Measurements from ENCODE around the gene PPARD.

PPARD gene

DNA sequence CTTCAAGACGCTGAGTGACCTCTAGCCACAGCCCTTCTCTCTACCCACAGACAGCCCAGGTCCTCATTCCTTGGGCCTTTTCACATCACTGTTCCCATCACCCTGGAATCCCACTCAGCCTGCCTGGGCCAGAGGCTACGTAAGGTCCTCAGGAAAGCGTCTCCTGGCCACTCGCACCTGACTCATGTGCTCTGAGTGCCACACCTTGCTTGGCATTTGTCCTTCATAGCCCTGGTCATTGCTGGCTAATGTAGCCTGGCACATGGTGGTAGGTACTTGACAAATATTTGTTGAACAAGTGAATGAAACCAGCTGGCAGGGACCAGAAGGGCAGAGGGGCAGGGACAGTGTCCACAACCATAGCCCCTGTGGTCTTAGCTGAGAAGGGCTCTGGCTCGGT lies 59.2 kb downstream of the PPARD start:
- H3K4me1 Mint-ChIP-seq, result peaks cover 38% of the 10 kb centered on the region
- H3K27ac Mint-ChIP-seq, result peak overlapping the region; percentile 52
- H3K4me3 Mint-ChIP-seq, result no peak overlapping the region
- H3K36me3 Mint-ChIP-seq, result peaks cover 4% of the 10 kb centered on the region
- no peaks in the 10 kb centered on the region for H3K27me3 Mint-ChIP-seq
- H3K9me3 Mint-ChIP-seq, result no peaks in the 10 kb centered on the region

GRCh38 chr6:35402136-35402855 lies 59.9 kb downstream of the PPARD start:
- H3K4me3 Mint-ChIP-seq, result no peak overlapping the region

DNA sequence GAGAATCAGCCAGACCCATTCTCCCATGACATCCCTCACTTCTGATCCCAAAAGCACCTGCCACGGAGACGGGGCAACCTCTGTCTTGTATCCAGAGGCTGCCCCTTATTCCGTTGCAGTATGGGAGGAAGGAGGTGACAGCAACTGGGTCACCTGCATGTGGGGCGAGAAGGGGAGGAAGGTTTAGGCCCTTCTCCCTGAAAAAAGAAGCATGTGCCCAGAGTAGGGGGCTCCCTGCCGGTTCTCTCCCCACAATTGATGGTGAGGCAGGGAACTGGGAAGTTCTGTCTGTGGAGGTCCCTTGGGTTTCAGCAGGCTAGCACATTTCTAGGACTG lies 60.5 kb downstream of the PPARD start:
- Mint-ChIP-seq H3K27ac (no peak overlapping the region), H3K4me1 (peaks cover 28% of the 10 kb centered on the region), H3K27me3 (no peaks in the 10 kb centered on the region), H3K4me3 (no peak overlapping the region), H3K9me3 (no peaks in the 10 kb centered on the region), H3K36me3 (peaks cover 4% of the 10 kb centered on the region)

More at GRCh38 chr6:35402136-35402855, 59.9 kb downstream of the PPARD start:
- peaks cover 32% of the 10 kb centered on the region for H3K4me1 Mint-ChIP-seq
- H3K9me3 Mint-ChIP-seq, result no peaks in the 10 kb centered on the region
- no peaks in the 10 kb centered on the region for H3K27me3 Mint-ChIP-seq
- H3K27ac Mint-ChIP-seq, result no peak overlapping the region
- H3K36me3 Mint-ChIP-seq, result peaks cover 4% of the 10 kb centered on the region

- Mint-ChIP-seq H3K36me3 (no peaks in the 10 kb centered on the region), H3K9me3 (no peaks in the 10 kb centered on the region), H3K4me3 (no peak overlapping the region), H3K4me1 (peaks cover 24% of the 10 kb centered on the region), H3K27me3 (no peaks in the 10 kb centered on the region), H3K27ac (peak overlapping the region; percentile 19)
These were observed 61.4 kb downstream of the PPARD start for GRCh38 chr6:35403544-35404442.

GRCh38 chr6:35406711-35407485 lies 64.5 kb downstream of the PPARD start:
- H3K4me3 Mint-ChIP-seq, result no peak overlapping the region
- no peak overlapping the region for H3K27ac Mint-ChIP-seq
- H3K36me3 Mint-ChIP-seq, result no peaks in the 10 kb centered on the region
- H3K4me1 Mint-ChIP-seq, result peaks cover 37% of the 10 kb centered on the region
- no peaks in the 10 kb centered on the region for H3K9me3 Mint-ChIP-seq
- H3K27me3 Mint-ChIP-seq, result no peaks in the 10 kb centered on the region

- H3K4me1 Mint-ChIP-seq, result peaks cover 24% of the 10 kb centered on the region
- H3K27ac Mint-ChIP-seq, result peak overlapping the region; percentile 55
- no peak overlapping the region for H3K4me3 Mint-ChIP-seq
These were observed 66.9 kb downstream of the PPARD start for GRCh38 chr6:35409245-35409644.

GRCh38 chr6:35410131-35410530 lies 67.8 kb downstream of the PPARD start:
- Mint-ChIP-seq H3K4me1 (peaks cover 31% of the 10 kb centered on the region), H3K27me3 (no peaks in the 10 kb centered on the region), H3K36me3 (no peaks in the 10 kb centered on the region), H3K4me3 (no peak overlapping the region), H3K27ac (peak overlapping the region; percentile 82), H3K9me3 (no peaks in the 10 kb centered on the region)

More at GRCh38 chr6:35409245-35409644, 66.9 kb downstream of the PPARD start:
- Mint-ChIP-seq H3K9me3 (no peaks in the 10 kb centered on the region), H3K27me3 (no peaks in the 10 kb centered on the region), H3K36me3 (no peaks in the 10 kb centered on the region)

DNA sequence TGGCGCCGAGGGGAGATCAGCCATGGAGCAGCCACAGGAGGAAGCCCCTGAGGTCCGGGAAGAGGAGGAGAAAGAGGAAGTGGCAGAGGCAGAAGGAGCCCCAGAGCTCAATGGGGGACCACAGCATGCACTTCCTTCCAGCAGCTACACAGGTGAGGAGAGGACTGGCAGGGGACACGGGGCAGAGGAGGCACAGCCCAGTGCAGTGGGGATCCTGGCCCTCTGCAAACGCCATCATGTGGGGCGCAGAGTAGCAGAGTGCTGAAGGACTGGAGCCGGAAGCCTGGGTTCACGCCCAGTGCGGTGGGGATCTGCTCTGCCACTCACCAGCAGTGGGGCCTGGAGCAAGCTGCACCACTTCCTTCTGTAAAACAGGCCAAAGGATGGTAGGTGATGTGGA lies 68.7 kb downstream of the PPARD start:
- Mint-ChIP-seq H3K4me3 (peak overlapping the region; percentile 12), H3K27ac (peak overlapping the region; percentile 82), H3K36me3 (no peaks in the 10 kb centered on the region), H3K27me3 (no peaks in the 10 kb centered on the region), H3K9me3 (no peaks in the 10 kb centered on the region), H3K4me1 (peaks cover 35% of the 10 kb centered on the region)

DNA sequence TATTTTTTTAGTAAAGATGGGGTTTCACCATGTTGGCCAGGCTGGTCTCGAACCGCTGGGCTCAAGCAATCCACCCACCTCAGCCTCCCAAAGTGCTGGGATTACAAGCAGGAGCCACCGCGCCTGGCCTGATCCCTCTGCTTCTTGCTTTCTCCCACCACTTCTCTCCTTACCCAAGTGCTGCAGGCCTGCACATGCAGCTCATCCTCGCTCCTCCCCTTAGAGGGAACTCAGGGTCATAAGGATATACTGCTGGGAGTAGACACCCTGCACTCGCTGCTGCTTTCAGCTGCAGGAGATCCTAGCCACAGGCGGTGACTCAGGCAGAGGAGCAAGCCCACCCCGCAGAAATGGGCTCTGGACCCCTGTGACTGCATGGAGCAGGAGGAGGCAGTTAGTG lies 69.7 kb downstream of the PPARD start:
- H3K27ac Mint-ChIP-seq, result no peak overlapping the region
- H3K36me3 Mint-ChIP-seq, result no peaks in the 10 kb centered on the region
- H3K4me3 Mint-ChIP-seq, result no peak overlapping the region
- H3K9me3 Mint-ChIP-seq, result no peaks in the 10 kb centered on the region
- peaks cover 43% of the 10 kb centered on the region for H3K4me1 Mint-ChIP-seq
- H3K27me3 Mint-ChIP-seq, result no peaks in the 10 kb centered on the region

GRCh38 chr6:35413911-35414310 lies 71.6 kb downstream of the PPARD start:
- H3K27ac Mint-ChIP-seq, result no peak overlapping the region
- no peak overlapping the region for H3K4me3 Mint-ChIP-seq
- H3K27me3 Mint-ChIP-seq, result no peaks in the 10 kb centered on the region
- H3K36me3 Mint-ChIP-seq, result peaks cover 2% of the 10 kb centered on the region
- H3K4me1 Mint-ChIP-seq, result peaks cover 53% of the 10 kb centered on the region
- H3K9me3 Mint-ChIP-seq, result no peaks in the 10 kb centered on the region

DNA sequence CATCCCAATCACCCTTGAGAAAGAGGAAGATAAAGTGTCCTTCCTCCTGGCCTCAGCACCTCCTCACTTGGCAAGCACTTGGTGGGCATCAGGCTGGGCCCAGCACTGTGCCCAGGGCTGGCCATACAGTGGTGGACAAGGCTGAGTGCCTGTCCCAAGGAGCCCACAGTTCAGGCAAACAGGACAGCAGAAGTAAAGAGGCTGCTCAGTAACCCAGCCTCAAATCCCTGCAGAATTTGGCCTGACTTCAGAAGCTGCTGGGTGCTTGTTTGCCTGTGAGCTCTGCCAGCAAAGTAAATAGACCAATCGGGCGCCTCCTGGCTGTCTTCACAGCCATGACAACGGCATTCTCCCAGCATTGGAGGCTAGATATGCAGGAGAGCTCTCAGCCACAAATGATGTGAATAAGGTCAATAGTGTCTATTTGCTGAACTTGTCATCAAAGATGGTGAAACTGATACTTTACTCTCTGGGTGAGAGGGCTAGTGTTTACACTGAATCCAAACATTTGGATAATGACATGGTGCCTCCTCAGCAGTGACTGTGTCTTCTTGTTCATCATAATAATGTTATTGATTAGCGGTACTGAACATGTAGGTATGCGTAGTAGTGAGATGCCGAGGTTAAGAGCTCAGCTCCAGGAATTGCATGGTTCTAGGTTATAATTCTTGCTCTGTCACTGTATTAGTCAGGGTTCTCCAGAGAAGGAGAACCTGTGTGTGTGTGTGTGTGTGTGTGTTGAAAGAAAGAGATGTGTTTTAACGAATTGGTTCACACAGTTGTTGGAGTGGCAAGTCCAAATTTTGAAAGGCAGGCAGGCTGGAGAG lies 72.9 kb downstream of the PPARD start:
- H3K27ac Mint-ChIP-seq, result peak overlapping the region; percentile 46
- peaks cover 55% of the 10 kb centered on the region for H3K4me1 Mint-ChIP-seq

DNA sequence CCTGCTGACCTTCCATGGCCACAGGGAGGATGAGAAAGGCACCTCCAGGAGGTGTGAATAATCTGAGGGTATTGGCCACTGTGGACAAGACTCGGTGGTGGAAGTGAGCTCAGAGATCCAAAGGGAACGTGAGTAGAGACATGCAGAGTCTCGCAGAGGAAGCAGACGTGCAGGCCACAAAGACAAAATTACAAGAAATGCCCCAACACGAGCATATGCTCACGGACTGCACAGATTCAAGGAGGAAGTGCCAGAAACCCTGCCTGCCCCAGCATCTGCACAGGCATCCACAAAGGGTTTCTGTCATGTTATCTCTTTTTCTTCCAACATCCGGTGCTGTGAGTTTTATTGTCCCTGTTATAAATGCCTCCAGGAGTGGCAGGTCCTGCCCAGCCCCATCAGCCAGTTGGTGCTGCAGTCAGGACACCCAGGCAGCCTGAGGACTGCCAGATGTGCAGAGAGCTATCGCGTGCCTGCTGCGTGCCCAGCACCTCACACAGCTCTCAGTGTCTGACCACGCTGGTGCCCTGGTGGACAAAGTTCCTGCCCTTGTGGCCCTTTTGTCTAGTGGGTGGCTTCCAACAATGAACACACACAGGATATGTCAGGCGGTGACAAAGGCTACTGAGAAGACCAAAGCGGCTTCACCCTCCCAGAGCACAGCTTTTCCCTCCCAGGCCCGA lies 75.8 kb downstream of the PPARD start:
- Mint-ChIP-seq H3K4me1 (peaks cover 45% of the 10 kb centered on the region), H3K27ac (peak overlapping the region; percentile 93), H3K4me3 (peak overlapping the region; percentile 62), H3K36me3 (peaks cover 5% of the 10 kb centered on the region), H3K27me3 (no peaks in the 10 kb centered on the region), H3K9me3 (no peaks in the 10 kb centered on the region)

More for the DNA sequence above, 72.9 kb downstream of the PPARD start:
- Mint-ChIP-seq H3K4me3 (no peak overlapping the region), H3K36me3 (peaks cover 2% of the 10 kb centered on the region), H3K27me3 (no peaks in the 10 kb centered on the region), H3K9me3 (no peaks in the 10 kb centered on the region)

- Mint-ChIP-seq H3K9me3 (no peaks in the 10 kb centered on the region), H3K4me1 (peaks cover 45% of the 10 kb centered on the region), H3K27ac (no peak overlapping the region), H3K4me3 (no peak overlapping the region), H3K36me3 (peaks cover 6% of the 10 kb centered on the region), H3K27me3 (no peaks in the 10 kb centered on the region)
These were observed 77.1 kb downstream of the PPARD start for GRCh38 chr6:35419417-35419816.

GRCh38 chr6:35419961-35420360 lies 77.6 kb downstream of the PPARD start:
- no peak overlapping the region for H3K4me3 Mint-ChIP-seq
- no peak overlapping the region for H3K27ac Mint-ChIP-seq
- no peaks in the 10 kb centered on the region for H3K27me3 Mint-ChIP-seq
- peaks cover 40% of the 10 kb centered on the region for H3K4me1 Mint-ChIP-seq
- no peaks in the 10 kb centered on the region for H3K9me3 Mint-ChIP-seq
- peaks cover 6% of the 10 kb centered on the region for H3K36me3 Mint-ChIP-seq

Measured in activated naive CD4-positive, alpha-beta T cell treated with anti-CD3 and anti-CD28 coated beads, Interleukin-2, amount 50 U/mL, for 24 hours (primary cell).